Left forelimb (tissue), 1 donor: ENCODE measurements around the gene ALDH3A2.

Experiments used
- DNase-seq: peaks from one replicate; pipeline ENCODE4 v3.0.0-alpha.2; 2018; ENCODE audit warnings: low spot score

The ALDH3A2 gene

GRCh38 chr17:19714542-19715411 lies 66.2 kb downstream of the ALDH3A2 start:
- DNase-seq, result no peak

- no peak for DNase-seq
Measured at GRCh38 chr17:19716108-19717030, 67.8 kb downstream of the ALDH3A2 start, which contains the start of gene SLC47A2. TSS of gene SLC47A2 (minus strand) at chr17:19716584. CDS start at chr17:19716555, 29 bp downstream.

- no peak for DNase-seq
Measured at GRCh38 chr17:19717031-19717360, 68.4 kb downstream of the ALDH3A2 start.

DNA sequence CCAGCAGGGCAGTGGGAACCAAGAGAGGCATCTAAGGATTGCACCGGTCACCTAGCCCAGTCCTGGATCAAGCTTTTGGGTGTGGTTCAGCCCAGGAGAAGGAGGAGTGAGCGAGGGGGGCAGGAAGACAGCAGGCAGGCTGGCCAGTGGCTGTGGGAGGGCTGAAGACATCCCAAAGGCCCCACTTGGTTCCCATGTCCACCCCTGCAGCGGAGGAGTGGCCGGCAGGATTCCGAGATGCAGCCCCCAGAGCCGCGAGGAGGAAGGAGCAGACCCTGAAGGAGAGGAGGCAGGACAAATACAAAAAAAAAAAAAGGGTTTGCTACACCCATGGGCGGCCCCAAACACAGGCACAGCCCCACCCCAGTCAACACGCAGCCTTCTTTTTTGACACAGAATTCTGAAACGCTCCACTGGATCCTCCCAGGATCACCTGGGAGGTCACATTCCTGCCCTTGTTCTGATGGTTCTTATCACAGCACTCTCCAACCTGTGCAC lies 68.9 kb downstream of the ALDH3A2 start:
- no peak for DNase-seq

- DNase-seq, result no peak
Measured at GRCh38 chr17:19718041-19718612, 69.6 kb downstream of the ALDH3A2 start.

DNA sequence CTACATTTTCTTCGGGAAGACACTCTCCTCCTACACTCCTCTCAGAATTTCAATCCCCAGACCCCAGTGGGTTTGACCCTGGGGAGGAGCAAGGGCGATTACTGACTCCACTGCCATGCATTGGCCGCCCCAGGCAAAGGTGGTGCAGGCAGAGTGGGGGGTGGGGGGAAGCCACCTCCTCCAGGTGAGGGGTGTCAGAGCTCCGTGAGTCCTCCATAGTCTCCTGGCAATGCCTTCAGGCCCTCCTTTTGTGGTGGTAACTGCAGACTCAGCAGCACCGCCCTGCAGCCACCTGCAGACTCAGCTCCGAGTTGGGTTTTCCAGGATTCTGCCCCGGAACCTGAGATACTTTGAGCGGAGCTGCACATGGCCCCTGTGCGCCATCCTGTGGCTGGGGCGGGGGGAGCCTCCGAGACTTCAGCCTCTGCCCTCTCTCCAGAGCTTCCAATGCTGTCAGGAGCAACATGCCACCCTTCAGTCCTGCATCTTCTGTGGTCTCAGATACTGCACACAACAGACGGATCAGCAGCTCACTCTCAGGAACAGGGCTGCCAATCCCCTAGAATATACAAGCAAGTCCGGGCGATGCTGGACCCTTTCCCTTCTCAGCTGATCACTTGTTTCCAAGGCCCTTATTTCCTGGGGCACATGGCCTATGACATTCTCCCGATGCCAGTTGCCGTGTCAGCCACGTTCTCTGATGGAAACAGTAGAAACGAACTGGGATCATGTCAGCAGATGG lies 70.2 kb downstream of the ALDH3A2 start:
- DNase-seq, result no peak

- no peak for DNase-seq
Measured at GRCh38 chr17:19719355-19720209, 71.0 kb downstream of the ALDH3A2 start.

- DNase-seq, result no peak
Measured at GRCh38 chr17:19720210-19720475, 71.6 kb downstream of the ALDH3A2 start.

GRCh38 chr17:19720631-19721426 lies 72.3 kb downstream of the ALDH3A2 start:
- no peak for DNase-seq

- no peak for DNase-seq
Measured at GRCh38 chr17:19723964-19724363, 75.4 kb downstream of the ALDH3A2 start.

GRCh38 chr17:19724501-19725420 lies 76.2 kb downstream of the ALDH3A2 start:
- no peak for DNase-seq

DNA sequence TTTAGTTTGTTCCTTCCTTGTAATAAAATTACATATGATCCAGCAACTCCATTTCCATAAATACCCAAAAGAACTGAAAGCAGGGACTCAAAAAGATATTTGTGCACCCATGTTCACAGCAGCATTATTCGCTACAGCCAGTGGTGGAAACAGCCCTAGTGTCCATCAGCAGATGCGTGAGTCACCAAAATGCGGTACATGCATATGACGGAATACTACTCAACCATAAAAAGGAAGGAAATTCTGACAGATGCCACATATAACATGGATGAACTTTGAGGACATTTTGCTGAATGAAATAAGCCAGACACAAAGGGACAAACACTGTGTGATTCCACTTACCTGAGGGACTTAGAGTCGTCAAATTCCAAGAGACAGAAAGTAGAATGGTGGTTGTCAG lies 76.9 kb downstream of the ALDH3A2 start:
- DNase-seq, result no peak

- no peak for DNase-seq
Measured at GRCh38 chr17:19726631-19727376, 78.3 kb downstream of the ALDH3A2 start.
